CD4-positive, alpha-beta T cell treated with Interferon alpha-2 for 1 hour (primary cell): Measurements from ENCODE around the gene PSKH1.

Source experiments
- DNase-seq, 2 donors: peaks; one replicate each; pipeline ENCODE4 v3.0.0-alpha.2; 2020 to 2022

Gene PSKH1

GRCh38 chr16:67942510-67943255 is 49.6 kb downstream of the PSKH1 start:
- DNase-seq, result no peak

GRCh38 chr16:67943256-67943618 is 50.2 kb downstream of the PSKH1 start:
- DNase-seq, result no peak

GRCh38 chr16:67943619-67944504 is 50.8 kb downstream of the PSKH1 start, which contains the start of gene LCAT:
LCAT (minus strand) TSS chr16:67944120; CDS start chr16:67944101, 19 bp downstream.
- DNase-seq, result no peak

- DNase-seq, result no peak
Measured at GRCh38 chr16:67944690-67945391, 51.8 kb downstream of the PSKH1 start.

- DNase-seq, result no peak
Measured at GRCh38 chr16:67945392-67945933, 52.4 kb downstream of the PSKH1 start.

- no peak for DNase-seq
Measured at GRCh38 chr16:67946128-67946569, 53.1 kb downstream of the PSKH1 start.

GRCh38 chr16:67946966-67947558 is 54.0 kb downstream of the PSKH1 start:
- no peak for DNase-seq

GRCh38 chr16:67948015-67948414 is 55.0 kb downstream of the PSKH1 start:
- DNase-seq, result no peak

GRCh38 chr16:67949645-67950044 is 56.6 kb downstream of the PSKH1 start:
- DNase-seq, result no peak

- no peak for DNase-seq
Measured at GRCh38 chr16:67950335-67950843, 57.3 kb downstream of the PSKH1 start.

- no peak for DNase-seq
Measured at GRCh38 chr16:67951485-67951884, 58.4 kb downstream of the PSKH1 start.

- DNase-seq, result no peak
Measured at GRCh38 chr16:67953641-67954375, 60.8 kb downstream of the PSKH1 start.

- DNase-seq, result no peak
Measured at GRCh38 chr16:67954421-67955196, 61.6 kb downstream of the PSKH1 start.

- no peak for DNase-seq
Measured at GRCh38 chr16:67957622-67958021, 64.6 kb downstream of the PSKH1 start.

- no peak for DNase-seq
Measured at GRCh38 chr16:67959536-67960329, 66.7 kb downstream of the PSKH1 start.

GRCh38 chr16:67961551-67961957 is 68.5 kb downstream of the PSKH1 start:
- DNase-seq, result no peak

- DNase-seq, result no peak
Measured at GRCh38 chr16:67962135-67962534, 69.1 kb downstream of the PSKH1 start.

- no peak for DNase-seq
Measured at GRCh38 chr16:67963292-67963661, 70.2 kb downstream of the PSKH1 start.

GRCh38 chr16:67963662-67964321 is 70.7 kb downstream of the PSKH1 start:
- no peak for DNase-seq
